ENCODE measurements around the gene C2orf76.

DNA sequence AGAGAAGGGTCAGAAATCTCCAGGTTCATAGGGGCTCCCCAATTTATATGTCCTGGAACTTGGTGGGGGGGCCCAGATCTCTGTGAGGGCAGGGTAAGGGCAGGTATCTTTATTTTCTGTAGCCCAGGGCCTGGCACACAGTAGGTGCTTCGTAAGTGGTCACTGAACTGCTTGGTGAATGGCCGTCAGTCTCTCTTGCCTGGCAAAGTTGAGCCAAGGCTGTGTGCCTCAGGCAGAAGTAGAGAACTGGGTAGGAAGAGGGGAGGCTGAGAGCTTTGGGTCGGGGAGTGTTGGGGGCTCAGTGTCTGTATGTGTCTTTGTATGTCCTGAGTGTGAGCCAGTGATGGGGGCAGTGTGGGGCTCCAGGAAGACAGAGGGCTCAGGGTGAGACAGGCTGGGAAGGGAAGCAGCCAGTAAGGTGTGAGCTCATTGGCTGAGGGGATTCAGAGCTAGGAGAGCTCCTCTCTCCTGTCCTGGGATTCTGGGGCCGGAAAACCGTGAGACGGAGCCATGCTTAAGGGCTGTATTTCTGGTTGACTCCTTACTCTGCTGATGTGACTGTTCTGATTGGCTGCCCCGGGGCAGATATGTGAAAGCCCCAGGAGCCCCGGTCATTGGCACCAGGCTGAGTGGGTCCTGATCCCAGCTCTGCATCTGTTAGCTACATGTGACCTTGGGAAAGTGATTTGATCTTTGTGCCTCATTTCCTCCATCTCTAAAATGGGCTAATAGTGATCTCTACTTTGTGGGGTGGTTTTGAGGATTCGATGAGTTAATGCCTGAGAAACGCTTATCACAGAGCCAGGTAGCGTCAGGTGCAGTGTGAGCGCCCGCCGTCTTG lies 112.7 kb downstream of the C2orf76 start:
- TF ChIP-seq, protein P1, sequence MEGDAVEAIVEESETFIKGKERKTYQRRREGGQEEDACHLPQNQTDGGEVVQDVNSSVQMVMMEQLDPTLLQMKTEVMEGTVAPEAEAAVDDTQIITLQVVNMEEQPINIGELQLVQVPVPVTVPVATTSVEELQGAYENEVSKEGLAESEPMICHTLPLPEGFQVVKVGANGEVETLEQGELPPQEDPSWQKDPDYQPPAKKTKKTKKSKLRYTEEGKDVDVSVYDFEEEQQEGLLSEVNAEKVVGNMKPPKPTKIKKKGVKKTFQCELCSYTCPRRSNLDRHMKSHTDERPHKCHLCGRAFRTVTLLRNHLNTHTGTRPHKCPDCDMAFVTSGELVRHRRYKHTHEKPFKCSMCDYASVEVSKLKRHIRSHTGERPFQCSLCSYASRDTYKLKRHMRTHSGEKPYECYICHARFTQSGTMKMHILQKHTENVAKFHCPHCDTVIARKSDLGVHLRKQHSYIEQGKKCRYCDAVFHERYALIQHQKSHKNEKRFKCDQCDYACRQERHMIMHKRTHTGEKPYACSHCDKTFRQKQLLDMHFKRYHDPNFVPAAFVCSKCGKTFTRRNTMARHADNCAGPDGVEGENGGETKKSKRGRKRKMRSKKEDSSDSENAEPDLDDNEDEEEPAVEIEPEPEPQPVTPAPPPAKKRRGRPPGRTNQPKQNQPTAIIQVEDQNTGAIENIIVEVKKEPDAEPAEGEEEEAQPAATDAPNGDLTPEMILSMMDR (IDR thresholded peaks at IDR 0.05), result no peak
- no peak for TF ChIP-seq POLR2A (IDR thresholded peaks at IDR 0.05)

All from Peyer's patch (tissue), 4 donors.